Renal cortical epithelial cell (primary cell): ENCODE results near the gene CRCP. TPM values are rescaled to one million over a fixed set of nuclear protein-coding genes. Genes with fewer than 3 reads are reported as not detected.

Experiments
- DNase-seq: peaks from one replicate; pipeline ENCODE4 v3.0.0-alpha.2; 2011; ENCODE audit warnings: low read depth
- total RNA-seq: library from RNA; depleted of rRNA; stranded (reverse); fragments of >200 nt; gene quantifications from 2 replicates; pipeline ENCODE4 v1.2.3, GENCODE V29; 2014

Gene CRCP
- total RNA-seq, 1 donor from 2014 or later = 39.5 TPM

DNA sequence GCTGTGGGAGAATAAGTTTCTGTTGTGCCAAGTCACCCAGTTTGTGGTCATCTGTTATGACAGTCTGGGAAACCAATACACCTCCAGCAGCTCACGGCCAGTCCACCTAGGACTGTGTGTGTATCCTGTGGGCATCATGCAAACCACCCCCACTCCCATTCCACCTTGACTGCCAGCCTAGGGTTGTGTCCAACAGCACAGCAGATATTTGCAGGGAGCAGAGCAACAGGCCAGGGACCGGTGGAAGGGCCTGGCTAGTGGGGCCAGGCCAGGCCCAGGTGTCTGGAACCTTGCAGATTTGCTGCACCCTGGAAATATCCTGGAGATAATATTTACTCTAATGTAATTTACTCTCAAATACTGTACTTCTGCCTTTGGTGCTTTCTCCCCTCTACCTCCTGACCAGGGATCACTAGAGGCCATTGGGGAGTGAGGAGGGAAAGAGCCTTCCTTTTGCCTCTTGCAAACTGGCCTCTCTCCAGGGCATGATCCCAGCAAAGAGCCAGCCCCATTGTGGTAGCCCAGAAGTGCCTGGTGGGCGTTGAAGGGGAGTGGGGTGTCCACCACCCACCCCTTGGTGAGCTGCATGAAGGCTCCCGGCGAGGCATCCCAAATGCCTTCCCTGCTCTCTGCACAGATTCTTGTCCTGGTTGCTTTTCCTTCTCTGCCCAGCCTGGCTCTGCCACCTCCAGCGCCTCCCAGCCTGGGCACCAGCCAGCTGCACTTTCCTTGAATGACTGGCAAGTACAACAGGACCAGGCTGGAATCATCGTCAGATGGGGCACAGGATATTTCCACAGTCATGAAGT is 75.3 kb downstream of the CRCP start:
- DNase-seq = no peak

DNA sequence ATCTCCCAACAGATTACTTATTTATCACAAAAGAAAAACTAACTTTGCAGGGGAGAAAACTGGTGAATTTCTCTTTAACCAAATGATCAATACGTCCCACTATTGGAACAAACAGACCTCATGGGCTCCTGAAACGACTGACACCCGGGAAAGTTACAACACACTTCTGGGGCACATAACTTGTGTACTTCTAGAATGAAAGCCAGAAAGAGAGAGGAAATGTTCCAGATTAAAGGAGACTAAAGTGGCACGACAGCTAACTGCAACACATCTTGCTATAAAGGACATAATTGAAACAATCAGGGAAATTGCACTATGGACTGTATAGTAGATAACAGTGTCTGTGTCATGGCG is 75.8 kb downstream of the CRCP start:
- no peak for DNase-seq

DNA sequence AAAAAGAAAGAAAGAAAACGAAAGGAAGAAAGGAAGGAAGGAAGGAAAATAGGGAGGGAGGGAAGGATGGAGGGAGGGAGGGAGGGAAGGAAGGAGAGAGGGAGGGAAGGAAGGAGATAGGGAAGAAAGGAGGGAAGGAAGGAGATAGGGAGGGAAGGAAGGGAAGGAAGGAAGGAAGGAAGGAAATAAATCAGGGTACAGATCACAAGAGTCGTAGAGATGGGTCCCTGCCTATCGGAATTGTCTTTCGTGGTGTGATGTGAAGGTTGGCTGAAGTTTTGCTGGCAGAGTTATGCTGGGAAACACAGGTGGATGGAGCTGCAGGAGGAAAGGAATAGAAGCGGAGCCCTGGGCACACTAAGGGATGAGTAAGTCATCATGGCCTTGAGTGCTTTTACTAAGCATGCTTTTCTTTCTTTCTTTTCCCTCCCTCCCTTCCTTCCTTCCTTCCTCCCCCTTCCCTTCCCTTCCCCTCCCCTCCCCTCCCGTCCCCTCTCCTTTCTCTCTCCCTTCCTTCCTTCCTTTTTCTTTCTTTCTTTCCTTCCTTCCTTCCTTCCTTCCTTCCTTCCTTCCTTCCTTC is 78.6 kb downstream of the CRCP start:
- no peak for DNase-seq

DNA sequence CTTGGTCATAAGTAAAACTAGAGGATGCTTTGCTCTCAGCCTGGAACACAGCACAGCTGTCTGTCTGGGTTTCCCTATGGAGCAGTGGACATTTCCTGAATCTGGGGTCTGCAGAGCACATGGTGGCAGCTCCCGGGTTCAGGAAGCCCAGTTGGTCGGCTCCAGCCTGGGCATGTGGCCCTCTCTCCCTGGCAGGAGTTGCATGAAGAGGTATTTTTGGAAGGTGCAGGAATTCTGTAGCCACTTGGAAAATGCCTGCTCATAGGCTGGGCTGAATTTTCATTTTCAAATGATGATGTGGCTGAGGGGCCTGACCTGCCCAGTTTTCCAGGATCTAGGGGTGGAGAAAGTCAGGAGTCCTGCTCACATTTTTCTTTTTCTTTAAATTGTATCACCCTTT is 83.8 kb downstream of the CRCP start:
- no peak for DNase-seq

DNA sequence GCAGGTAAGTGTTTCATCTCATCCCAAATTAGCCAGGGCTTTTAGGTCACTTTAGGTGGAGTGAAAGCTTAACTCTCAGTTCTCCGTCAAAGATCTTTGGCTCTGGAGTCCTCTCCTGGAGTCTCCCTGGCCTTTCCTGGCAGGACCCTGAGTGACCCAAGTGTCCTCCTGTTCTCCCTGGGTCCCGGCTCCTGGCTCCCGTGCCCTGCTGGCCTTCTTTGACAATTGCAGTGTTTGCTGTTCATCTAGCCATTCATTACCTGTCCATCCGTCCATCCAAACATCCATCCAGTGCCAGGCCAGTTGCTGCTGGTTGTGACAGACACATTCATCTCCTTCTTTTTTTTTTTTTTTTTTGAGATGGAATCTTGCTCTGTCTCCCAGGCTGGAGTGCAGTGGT is 84.3 kb downstream of the CRCP start:
- DNase-seq = no peak

DNA sequence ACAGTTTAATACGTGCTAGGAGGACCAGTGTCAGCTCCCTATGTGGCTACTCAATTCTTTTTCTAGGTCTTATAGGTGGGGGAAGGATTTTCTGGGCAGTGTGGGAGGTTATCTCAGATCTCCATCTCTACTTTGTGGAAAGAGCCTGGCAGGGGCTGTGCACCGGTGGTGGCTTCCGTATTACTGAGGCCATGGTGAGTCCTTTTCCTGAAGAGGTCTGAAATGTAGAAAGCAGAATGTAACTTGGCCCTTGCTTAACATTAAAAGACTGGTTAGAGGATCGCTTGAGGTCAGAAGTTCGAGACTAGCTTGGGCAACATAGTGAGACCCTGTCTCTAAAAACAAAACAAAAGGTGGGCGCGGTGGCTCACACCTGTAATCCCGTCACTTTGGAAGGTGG is 87.8 kb downstream of the CRCP start:
- no peak for DNase-seq

Other genes starting within 250 kb of the CRCP start
- gene VKORC1L1, start 241.8 kb upstream of the CRCP start, total RNA-seq = 22.7 and 30.7 TPM in 2 replicates
- 13.5 and 26.7 TPM in 2 replicates for gene GUSB, start 132.6 kb upstream of the CRCP start, total RNA-seq
- 45.8 and 147 TPM in 2 replicates for gene ASL, start 39.0 kb upstream of the CRCP start, total RNA-seq
- gene TPST1, start 90.5 kb downstream of the CRCP start, total RNA-seq = 29.5 and 82.1 TPM in 2 replicates